MM.1S (cell line): ENCODE data around the gene KCNA2.

Experiments used
- DNase-seq: peaks from one replicate; pipeline ENCODE4 v3.0.0-alpha.2; 2015
- H2AFZ ChIP-seq: fragments of 300-600 bp; sonication (generic); 2 replicates; pipeline ENCODE4 v1.6.0; 2016; ENCODE audit warnings: antibody characterized with exemption, low read length
- H3F3A ChIP-seq: fragments of 300-600 bp; sonication (generic); 2 replicates; pipeline ENCODE4 v1.6.1; 2016; ENCODE audit warnings: mild to moderate bottlenecking, antibody characterized with exemption, low read length, moderate library complexity, mixed read lengths; ENCODE audit not compliant: insufficient read depth
- H3K27ac ChIP-seq: fragments of 300-600 bp; sonication (generic); 2 replicates; pipeline ENCODE4 v1.5.1; 2016; ENCODE audit warnings: mild to moderate bottlenecking, low read length
- H3K27me3 ChIP-seq: fragments of 300-600 bp; sonication (generic); replicated peaks from 2 replicates; pipeline ENCODE4 v1.6.0; 2016; ENCODE audit warnings: low read length; ENCODE audit not compliant: insufficient read depth
- H3K36me3 ChIP-seq: fragments of 300-600 bp; sonication (generic); replicated peaks from 2 replicates; pipeline ENCODE4 v1.6.1; 2016; ENCODE audit warnings: mild to moderate bottlenecking, low read length, mixed read lengths; ENCODE audit not compliant: insufficient read depth
- H3K4me1 ChIP-seq: fragments of 300-600 bp; sonication (generic); 2 replicates; pipeline ENCODE4 v1.6.1; 2016; ENCODE audit warnings: low read length, mixed read lengths
- H3K4me2 ChIP-seq: fragments of 300-600 bp; sonication (generic); 2 replicates; pipeline ENCODE4 v1.6.0; 2016; ENCODE audit warnings: low read depth, low read length
- H3K4me3 ChIP-seq: fragments of 300-600 bp; sonication (generic); 2 replicates; pipeline ENCODE4 v1.5.1; 2016; ENCODE audit warnings: low read length, mixed read lengths
- H3K79me2 ChIP-seq: fragments of 300-600 bp; sonication (generic); 2 replicates; pipeline ENCODE4 v1.6.1; 2016; ENCODE audit warnings: mixed run types, low read length, mixed read lengths
- H3K9ac ChIP-seq: fragments of 300-600 bp; sonication (generic); 2 replicates; pipeline ENCODE4 v1.6.1; 2016; ENCODE audit warnings: low read length, mixed read lengths
- H3K9me2 ChIP-seq: fragments of 300-600 bp; sonication (generic); replicated peaks from 2 replicates; pipeline ENCODE4 v1.6.1; 2016; ENCODE audit warnings: mild to moderate bottlenecking, low read length, mixed read lengths; ENCODE audit not compliant: insufficient read depth
- H3K9me3 ChIP-seq: fragments of 300-600 bp; sonication (generic); replicated peaks from 2 replicates; pipeline ENCODE4 v1.6.1; 2016; ENCODE audit warnings: mild to moderate bottlenecking, low read length, mixed read lengths; ENCODE audit not compliant: insufficient read depth
- H4K20me1 ChIP-seq: fragments of 300-600 bp; sonication (generic); 2 replicates; pipeline ENCODE4 v1.6.1; 2016; ENCODE audit warnings: mild to moderate bottlenecking, low read length, moderate library complexity, mixed read lengths; ENCODE audit not compliant: insufficient read depth
- EZH2 ChIP-seq: fragments of 300-600 bp; sonication (generic); optimal IDR thresholded peaks from 2 replicates; pipeline ENCODE3; 2017; ENCODE audit warnings: low read depth, mild to moderate bottlenecking, antibody characterized with exemption, low read length, mixed read lengths
- EZH2phosphoT487 ChIP-seq: fragments of 300-600 bp; sonication (generic); IDR thresholded peaks from 2 replicates; pipeline ENCODE4 v1.6.1; 2018; ENCODE audit warnings: antibody characterized with exemption, low read length
- TF ChIP-seq, protein P1 (sequence below): fragments of 300-600 bp; sonication (generic); IDR thresholded peaks from 2 replicates; pipeline ENCODE4 v1.5.1; 2016; ENCODE audit warnings: antibody characterized with exemption, low read length, mixed read lengths

Gene KCNA2

GRCh38 chr1:110633646-110634030 is 27.5 kb upstream of the KCNA2 start:
- H3K4me2 ChIP-seq, result peak overlapping the region; percentile 92; the same call in 1 of the 2 replicates
- peak overlapping the region; percentile 100 for H3K27ac ChIP-seq
- no peaks in the 10 kb centered on the region for H4K20me1 ChIP-seq
- no peak overlapping the region for H3K4me3 ChIP-seq
- peaks cover 31% of the 10 kb centered on the region for H3K79me2 ChIP-seq
- H3K9me3 ChIP-seq, result no peaks in the 10 kb centered on the region
- no peak for DNase-seq
- H3K4me1 ChIP-seq, result peaks cover 74% of the 10 kb centered on the region
- TF ChIP-seq EZH2 (no peak), EZH2phosphoT487 (no peak)
- TF ChIP-seq, protein P1, sequence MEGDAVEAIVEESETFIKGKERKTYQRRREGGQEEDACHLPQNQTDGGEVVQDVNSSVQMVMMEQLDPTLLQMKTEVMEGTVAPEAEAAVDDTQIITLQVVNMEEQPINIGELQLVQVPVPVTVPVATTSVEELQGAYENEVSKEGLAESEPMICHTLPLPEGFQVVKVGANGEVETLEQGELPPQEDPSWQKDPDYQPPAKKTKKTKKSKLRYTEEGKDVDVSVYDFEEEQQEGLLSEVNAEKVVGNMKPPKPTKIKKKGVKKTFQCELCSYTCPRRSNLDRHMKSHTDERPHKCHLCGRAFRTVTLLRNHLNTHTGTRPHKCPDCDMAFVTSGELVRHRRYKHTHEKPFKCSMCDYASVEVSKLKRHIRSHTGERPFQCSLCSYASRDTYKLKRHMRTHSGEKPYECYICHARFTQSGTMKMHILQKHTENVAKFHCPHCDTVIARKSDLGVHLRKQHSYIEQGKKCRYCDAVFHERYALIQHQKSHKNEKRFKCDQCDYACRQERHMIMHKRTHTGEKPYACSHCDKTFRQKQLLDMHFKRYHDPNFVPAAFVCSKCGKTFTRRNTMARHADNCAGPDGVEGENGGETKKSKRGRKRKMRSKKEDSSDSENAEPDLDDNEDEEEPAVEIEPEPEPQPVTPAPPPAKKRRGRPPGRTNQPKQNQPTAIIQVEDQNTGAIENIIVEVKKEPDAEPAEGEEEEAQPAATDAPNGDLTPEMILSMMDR, result no peak
- H3K27me3 ChIP-seq, result no peaks in the 10 kb centered on the region
- H3F3A ChIP-seq, result peaks cover 72% of the 10 kb centered on the region
- no peaks in the 10 kb centered on the region for H3K36me3 ChIP-seq
- H3K9me2 ChIP-seq, result no peaks in the 10 kb centered on the region
- no peak overlapping the region for H2AFZ ChIP-seq
- H3K9ac ChIP-seq, result peak overlapping the region; percentile 75

DNA sequence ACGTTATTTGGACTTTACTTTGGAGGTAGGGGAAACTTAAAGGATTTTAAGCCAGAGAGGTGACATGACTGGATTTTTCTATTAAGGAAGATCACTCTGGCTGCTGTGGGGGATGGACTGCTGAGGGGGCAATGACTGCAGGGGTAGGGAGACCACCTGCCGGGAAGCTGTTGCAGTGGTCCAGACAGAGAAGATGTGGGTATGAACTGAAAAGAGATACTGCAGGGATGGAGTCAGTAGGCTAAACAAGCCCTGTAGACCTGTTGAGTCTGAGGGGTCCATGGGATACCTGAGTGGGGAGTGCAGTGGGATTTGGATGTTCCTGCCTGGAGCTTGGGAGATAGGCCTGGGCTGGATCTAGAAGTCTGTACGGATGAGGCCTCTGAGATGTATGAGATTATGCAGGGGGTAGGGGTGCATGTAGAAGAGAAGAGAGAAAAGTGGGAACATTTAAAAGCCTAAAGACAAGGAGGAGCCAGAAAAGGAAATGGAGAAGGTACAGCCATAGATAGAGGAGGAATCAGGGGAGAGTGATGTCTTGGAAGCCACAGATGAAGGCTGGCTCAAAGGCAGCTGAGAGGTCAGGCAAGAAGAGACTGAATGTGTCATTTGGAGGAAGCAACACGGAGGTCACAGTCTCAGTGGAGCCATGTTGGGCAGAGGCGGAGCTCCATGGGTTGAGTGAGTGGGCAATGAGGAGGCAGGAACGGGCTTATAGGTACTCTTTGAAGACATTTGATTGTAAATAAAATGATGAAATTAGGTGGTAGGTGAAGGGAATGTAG is 25.9 kb upstream of the KCNA2 start:
- H2AFZ ChIP-seq, result no peak overlapping the region
- H3F3A ChIP-seq, result peaks cover 65% of the 10 kb centered on the region
- no peaks in the 10 kb centered on the region for H3K27me3 ChIP-seq
- peak overlapping the region; percentile 92 for H3K9ac ChIP-seq
- H3K9me2 ChIP-seq, result no peaks in the 10 kb centered on the region
- TF ChIP-seq EZH2 (no peak), EZH2phosphoT487 (no peak)
- TF ChIP-seq, protein P1, result no peak
- peaks cover 63% of the 10 kb centered on the region for H3K4me1 ChIP-seq
- H3K36me3 ChIP-seq, result no peaks in the 10 kb centered on the region
- peak overlapping the region; percentile 56 for H3K4me3 ChIP-seq
- H3K27ac ChIP-seq, result peak overlapping the region; percentile 100
- no peaks in the 10 kb centered on the region for H3K9me3 ChIP-seq
- H3K4me2 ChIP-seq, result peak overlapping the region; percentile 92
- no peaks in the 10 kb centered on the region for H4K20me1 ChIP-seq
- DNase-seq, result no peak
- H3K79me2 ChIP-seq, result peaks cover 32% of the 10 kb centered on the region

GRCh38 chr1:110630839-110631663 is 24.9 kb upstream of the KCNA2 start:
- H2AFZ ChIP-seq, result no peak overlapping the region
- peaks cover 32% of the 10 kb centered on the region for H3K79me2 ChIP-seq
- H3K4me3 ChIP-seq, result peak overlapping the region; percentile 56
- no peaks in the 10 kb centered on the region for H3K27me3 ChIP-seq
- peak overlapping the region; percentile 92 for H3K9ac ChIP-seq
- H3K4me2 ChIP-seq, result peak overlapping the region; percentile 92
- H3K9me3 ChIP-seq, result no peaks in the 10 kb centered on the region
- peak overlapping the region; percentile 100 for H3K27ac ChIP-seq
- H3F3A ChIP-seq, result peaks cover 55% of the 10 kb centered on the region
- no peaks in the 10 kb centered on the region for H3K9me2 ChIP-seq
- no peaks in the 10 kb centered on the region for H4K20me1 ChIP-seq
- no peak for TF ChIP-seq EZH2
- TF ChIP-seq, protein P1, result peak; percentile 65
- peaks cover 54% of the 10 kb centered on the region for H3K4me1 ChIP-seq
- no peaks in the 10 kb centered on the region for H3K36me3 ChIP-seq
- peak; percentile 90 for DNase-seq
